HG02970 (cell line): Measurements from ENCODE around the gene HTR2C.
"Not testable (repeated sequence)": the region's sequence is repeated elsewhere in the genome, so short reads cannot be mapped to it uniquely, and the experiment has no call there.

ENCODE experiments used
- ATAC-seq: cut with Tn5 transposase; IDR thresholded peaks from one replicate; pipeline ENCODE4 v1.9.1; 2021; ENCODE audit warnings: mild to moderate bottlenecking, moderate library complexity, moderate number of reproducible peaks; ENCODE audit not compliant: unreplicated experiment, low FRiP score

The HTR2C gene

GRCh38 chrX:114710571-114710970, 126.7 kb downstream of the HTR2C start:
- ATAC-seq, result no peak

DNA sequence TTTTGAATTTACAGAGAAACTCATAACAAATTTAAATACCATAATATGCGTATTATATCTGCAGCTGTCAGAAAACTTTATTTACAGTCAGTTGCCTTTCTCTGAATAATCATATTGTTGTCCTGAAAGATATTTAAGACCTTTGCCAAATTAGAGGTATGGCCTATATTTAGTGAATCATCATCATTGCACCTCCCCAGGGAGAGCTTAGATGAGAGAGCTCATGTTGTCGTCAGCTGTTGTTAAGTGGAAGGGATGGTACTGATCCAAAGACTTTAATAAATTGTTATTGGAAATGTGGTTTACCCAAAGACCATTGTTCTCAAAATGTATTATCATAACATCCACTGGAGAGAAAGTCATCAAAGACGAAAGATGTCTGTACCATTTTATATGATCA, 128.6 kb downstream of the HTR2C start:
- no peak for ATAC-seq

GRCh38 chrX:114715096-114715495, 131.2 kb downstream of the HTR2C start:
- no peak for ATAC-seq

GRCh38 chrX:114717921-114718320, 134.0 kb downstream of the HTR2C start:
- no peak for ATAC-seq

DNA sequence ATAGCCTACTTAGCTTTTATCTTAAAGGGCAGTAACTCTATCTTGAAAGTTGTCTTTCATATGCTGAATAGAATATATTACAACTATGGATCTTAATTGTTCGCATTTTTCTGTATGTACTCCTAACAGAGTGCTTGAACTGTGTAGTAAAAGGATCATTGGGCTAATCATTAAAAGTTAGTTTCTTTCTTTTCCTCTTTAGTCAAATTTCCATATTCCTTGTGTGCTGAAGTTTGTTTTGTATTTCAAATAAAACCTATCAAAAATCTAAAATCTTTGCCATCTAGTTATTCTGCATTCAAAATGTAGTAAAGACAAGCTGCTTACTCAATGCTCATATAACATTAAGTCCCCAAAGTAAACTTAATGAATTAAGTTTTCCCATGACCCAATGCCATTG, 182.7 kb downstream of the HTR2C start:
- ATAC-seq, result no peak

DNA sequence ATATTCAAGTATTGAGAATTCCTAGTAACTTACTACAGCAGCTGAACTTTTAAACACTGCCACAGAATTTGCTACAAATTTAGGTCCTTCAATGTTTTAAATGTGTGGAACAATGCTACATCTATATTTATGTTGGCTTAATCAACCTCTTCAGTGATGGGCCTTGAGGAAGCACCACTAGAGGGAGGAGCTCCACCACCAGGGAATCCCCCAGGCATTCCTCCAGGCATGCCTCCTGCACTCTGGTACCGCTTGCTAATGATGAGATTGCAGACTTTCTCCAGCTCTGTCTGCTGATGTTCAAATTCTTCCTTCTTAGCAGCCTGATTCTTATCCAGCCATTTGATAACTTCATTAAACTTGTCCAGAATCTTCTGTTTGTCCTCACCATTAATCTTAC, 190.8 kb downstream of the HTR2C start:
- ATAC-seq, result no peak

DNA sequence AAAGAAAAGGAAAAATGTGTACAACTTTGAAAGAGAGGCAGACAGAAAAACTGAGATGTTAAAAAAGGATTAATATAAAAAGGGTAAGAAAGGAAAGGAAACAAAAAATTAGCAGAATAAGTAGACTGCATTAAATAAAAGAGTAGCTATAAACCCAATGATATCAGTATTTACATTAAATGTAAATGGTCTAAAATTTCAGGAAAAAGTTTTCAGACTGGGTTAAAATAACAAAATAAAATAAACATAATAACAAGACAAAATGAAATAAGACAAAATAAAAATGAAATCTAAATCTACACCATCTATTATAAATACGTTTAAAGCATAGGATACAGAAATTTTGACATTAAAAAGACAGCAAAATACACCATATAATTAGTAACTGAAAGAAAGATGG, 199.0 kb downstream of the HTR2C start:
- no peak for ATAC-seq

DNA sequence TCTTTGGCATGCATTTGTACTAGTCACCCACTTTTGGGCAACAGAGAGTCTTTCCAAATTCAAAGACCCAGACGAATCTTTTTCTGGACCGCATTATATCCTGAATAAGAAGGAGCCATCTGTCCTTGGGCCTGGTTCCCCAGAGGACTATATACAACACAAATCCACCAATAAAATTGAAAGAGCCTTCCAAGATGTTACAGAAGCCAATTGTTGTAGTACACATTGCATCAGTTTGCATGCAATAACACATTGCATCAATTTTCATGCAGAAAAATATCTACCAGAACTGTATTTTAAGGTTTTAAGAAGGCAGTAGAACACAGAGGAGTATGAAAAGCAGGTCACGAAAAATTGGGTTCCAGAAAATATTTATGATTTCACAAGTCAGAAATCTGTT, 203.2 kb downstream of the HTR2C start:
- no peak for ATAC-seq

DNA sequence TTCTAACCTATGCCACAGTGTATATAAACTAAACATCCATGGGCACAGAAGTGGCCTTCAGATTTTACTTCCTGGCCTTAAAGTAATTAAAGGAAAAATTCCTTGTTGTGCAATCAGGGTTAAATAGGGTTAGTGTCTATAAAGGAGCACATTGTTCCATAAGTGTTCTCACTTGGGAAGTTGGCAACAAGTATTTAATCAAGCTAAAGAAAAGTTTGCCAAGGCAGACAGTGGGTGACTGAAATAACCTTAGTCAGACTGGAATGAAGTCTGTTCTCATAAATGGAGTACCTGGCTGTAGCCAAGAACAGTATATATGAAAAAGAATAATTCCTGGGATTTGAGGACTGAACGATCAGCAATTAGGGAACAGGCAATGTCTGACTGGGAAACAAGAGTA, 213.6 kb downstream of the HTR2C start:
- ATAC-seq, result no peak

DNA sequence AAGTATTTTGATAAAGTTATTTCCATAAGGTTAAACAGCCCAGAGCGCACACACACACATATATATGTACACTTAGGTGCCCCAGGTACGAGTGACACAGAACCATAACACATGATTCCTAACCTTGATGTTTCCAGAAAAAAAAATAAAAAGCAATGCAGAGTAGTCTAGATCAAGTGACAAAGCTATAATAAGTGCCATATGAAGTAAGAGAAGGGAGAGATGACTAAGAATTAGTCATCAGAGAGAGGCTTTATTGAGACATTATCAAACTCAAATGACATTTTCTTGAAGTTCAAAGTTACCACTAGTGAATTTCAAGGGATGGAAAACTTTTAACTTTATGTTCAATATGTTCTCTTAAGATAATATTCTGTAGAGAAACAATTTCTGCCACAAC, 215.0 kb downstream of the HTR2C start:
- no peak for ATAC-seq

DNA sequence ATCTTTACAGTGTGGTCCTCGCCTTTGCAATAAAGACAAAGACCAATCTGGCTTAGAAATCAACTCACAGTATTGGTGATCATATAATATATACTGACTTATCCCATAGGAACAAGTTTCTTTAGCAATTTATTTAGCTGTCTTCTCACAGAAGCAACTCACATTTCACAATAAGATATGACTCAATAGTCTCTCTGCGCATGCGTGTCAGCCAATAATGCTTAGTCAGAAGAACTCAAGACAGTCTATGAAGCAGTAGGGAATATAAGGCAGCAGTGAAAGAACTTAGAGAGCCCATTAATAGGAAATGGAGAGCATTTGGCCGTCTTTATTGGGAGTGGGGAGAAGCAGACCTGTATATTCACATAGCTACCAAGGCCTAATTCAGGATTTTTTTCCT, 216.8 kb downstream of the HTR2C start:
- ATAC-seq, result no peak

DNA sequence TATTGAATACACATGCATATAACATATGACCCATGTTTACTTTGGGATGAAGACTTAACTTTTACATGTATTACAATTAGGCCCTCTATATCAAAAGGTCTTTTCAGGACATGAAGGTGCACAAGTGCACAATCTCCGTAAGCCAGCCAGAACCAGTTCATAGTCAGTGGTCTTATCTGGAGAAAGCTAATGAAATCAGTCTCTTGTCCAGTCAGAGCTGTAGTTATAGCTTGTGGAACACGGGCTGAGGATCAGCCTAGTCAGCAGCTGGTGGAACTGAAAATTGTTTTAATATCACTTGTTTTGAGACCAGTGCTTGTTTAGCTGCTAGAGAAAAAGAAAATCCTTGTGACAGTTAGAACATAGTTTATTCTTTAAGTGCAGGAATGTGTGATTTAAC, 235.6 kb downstream of the HTR2C start:
- ATAC-seq, result no peak

DNA sequence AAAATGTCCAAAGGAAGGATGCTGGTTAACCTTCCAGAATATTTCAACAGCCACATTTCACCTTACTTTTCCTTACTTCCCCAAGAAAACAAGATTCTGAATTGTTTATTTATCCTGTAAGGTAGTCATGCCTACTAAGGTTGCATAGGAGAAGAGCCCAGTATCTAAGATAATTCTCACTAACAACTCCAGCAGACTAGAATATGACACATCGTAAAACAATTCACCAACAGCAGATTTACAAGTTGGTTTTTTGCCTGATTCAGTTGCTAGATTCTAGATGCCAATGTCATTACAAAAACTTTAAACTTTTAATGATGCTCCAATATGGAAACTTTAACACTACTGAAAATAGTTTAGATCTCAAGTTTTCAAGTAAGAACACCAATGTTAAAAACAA, 257.2 kb downstream of the HTR2C start:
- ATAC-seq, result no peak

DNA sequence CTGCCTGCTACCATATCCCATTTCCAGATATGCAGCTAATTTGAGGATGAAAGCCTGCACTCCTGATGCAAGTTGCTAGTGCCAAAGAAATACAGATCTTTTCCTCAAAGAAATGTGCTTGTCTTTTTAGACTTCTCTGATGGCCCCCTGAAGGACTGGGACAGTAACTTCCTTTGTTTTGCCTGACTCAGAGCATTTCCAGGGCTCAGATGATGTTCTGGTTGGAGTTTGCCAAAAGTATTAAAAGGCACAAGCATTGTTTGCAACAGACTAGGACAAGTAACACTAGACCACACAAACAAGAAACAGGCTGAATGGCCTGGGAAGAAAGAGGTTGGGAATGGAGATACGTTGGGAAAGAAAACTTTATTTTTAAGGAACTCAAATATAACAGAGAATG, 258.3 kb downstream of the HTR2C start:
- ATAC-seq, result no peak

DNA sequence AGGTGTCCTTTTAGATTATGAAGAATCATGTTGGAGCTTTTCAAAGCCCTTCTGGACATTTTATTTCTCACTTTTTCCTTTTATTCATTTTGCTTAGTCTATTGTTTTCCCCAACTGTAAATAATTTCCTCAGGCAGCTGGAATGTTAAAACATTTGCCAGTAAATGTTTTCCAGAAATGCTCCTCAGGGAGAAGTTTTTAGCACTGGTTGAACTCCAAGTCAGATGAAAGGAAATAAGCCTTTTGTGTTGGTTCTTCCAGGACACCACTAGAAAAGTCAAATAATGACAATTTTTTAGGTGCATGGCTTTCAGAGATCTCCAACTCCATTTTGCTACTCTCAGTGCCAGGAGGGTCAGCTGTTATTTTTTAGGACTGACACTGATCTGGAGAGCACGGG, 305.6 kb downstream of the HTR2C start:
- ATAC-seq, result no peak

DNA sequence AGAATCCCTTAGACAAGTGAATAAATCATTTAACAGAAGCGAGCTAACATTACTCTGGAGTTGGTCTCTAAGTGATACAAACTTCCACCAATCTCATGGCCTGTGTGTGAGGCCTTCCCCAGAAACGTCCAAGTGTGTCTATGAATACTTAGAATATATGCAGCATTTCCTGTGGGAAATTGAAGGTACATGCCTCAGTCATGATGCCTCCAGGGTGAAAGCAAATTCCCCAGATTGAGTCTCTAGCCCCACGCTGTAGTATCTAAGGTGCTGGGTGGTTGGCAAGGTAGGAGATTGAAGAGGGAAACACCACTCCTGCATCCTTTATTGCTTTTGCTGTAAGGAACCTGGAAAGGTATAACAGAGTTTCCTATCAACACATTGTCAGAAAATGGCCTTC, 319.7 kb downstream of the HTR2C start:
- ATAC-seq, result no peak

- no peak for ATAC-seq
These were observed 321.4 kb downstream of the HTR2C start for GRCh38 chrX:114905251-114905650.

GRCh38 chrX:114906984-114907510, 323.2 kb downstream of the HTR2C start:
- ATAC-seq, result no peak

- no peak for ATAC-seq
These were observed 340.5 kb downstream of the HTR2C start for GRCh38 chrX:114924423-114924822.

GRCh38 chrX:114924856-114925255, 341.0 kb downstream of the HTR2C start:
- ATAC-seq, result no peak

DNA sequence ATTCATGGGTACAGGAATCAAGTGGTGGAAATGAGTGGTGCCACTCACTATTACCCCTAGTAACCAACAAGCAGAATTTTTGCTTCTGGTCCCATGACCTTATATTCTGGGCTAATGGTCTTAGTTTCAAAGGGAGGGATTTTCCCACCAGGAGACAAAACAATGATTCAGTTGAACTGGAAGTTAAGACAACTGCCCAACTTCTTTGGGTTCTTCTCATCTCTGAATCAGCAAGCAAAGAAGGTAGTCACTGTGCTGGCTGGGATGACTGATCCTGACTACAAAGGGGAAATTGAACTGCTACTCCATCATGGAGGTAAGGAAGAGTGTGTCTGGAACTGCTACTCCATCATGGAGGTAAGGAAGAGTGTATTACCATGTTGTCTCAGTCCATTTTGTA, 346.3 kb downstream of the HTR2C start:
- ATAC-seq, result no peak

DNA sequence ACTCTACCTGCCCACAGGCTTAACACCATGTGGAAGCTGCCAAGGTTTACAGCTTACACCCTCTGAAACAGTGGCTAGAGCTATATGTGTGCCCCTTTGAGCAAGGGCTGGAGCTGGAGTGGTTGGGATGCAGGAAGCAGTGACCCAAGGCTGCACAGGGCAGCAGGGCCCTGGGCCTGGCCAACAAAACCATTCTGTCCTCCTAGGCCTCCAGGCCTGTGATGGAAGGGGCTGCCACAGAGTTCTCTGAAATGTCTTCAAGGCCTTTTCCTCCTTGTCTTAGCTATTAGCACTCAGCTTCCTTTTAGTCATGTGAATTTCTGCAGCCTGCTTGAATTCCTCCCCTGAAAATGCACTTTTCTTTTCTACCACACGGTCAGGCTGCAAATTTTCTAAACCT, 348.7 kb downstream of the HTR2C start:
- no peak for ATAC-seq

- not testable (repeated sequence) for ATAC-seq
These were observed 349.4 kb downstream of the HTR2C start for GRCh38 chrX:114933291-114933690.
